A673 (cell line): ENCODE data around the gene SLIT3.

Experiments
- EZH2 ChIP-seq: fragments of 200-600 bp; sonication (generic); IDR thresholded peaks from 2 replicates; pipeline ENCODE4 v1.6.1; 2017; ENCODE audit warnings: borderline replicate concordance, low read depth, mild to moderate bottlenecking, mixed read lengths, antibody characterized with exemption, low read length; ENCODE audit not compliant: poor library complexity, severe bottlenecking
- TF ChIP-seq, protein P1 (sequence below): fragments of 300-800, 200-600 bp; sonication (generic); conservative IDR thresholded peaks from 2 replicates; pipeline ENCODE4 v1.5.1; 2017; ENCODE audit warnings: low read depth, mild to moderate bottlenecking, antibody characterized with exemption, low read length, moderate library complexity, mixed read lengths

GRCh38 chr5:169219351-169219750 lies 81.6 kb downstream of the SLIT3 start:
- TF ChIP-seq, protein P1, sequence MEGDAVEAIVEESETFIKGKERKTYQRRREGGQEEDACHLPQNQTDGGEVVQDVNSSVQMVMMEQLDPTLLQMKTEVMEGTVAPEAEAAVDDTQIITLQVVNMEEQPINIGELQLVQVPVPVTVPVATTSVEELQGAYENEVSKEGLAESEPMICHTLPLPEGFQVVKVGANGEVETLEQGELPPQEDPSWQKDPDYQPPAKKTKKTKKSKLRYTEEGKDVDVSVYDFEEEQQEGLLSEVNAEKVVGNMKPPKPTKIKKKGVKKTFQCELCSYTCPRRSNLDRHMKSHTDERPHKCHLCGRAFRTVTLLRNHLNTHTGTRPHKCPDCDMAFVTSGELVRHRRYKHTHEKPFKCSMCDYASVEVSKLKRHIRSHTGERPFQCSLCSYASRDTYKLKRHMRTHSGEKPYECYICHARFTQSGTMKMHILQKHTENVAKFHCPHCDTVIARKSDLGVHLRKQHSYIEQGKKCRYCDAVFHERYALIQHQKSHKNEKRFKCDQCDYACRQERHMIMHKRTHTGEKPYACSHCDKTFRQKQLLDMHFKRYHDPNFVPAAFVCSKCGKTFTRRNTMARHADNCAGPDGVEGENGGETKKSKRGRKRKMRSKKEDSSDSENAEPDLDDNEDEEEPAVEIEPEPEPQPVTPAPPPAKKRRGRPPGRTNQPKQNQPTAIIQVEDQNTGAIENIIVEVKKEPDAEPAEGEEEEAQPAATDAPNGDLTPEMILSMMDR = no peak
- no peak for TF ChIP-seq EZH2
